Activated gamma-delta T cell (primary cell): ENCODE measurements around the gene UROC1.

Experiments used
- DNase-seq: peaks from one replicate; lab custom pipeline; 2025; lab: John Stamatoyannopoulos, UW

The UROC1 gene

DNA sequence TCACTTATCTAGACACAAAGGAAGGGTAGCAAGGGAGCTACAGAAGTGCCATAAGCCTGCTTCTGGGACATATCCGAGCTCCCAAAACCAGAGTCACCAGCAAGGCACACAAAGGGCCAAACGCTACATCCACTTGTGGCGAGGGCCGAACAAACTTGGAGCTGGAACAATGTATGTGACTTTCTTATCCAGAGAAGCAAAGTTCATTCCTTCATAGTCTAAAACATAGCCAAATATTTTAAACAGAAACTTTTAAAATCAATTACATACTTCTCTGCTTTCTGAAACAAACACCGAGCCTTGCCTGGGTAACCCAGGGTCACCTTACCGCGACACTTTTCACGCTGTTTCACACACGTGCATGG is 57.8 kb downstream of the UROC1 start:
- no peak for DNase-seq

DNA sequence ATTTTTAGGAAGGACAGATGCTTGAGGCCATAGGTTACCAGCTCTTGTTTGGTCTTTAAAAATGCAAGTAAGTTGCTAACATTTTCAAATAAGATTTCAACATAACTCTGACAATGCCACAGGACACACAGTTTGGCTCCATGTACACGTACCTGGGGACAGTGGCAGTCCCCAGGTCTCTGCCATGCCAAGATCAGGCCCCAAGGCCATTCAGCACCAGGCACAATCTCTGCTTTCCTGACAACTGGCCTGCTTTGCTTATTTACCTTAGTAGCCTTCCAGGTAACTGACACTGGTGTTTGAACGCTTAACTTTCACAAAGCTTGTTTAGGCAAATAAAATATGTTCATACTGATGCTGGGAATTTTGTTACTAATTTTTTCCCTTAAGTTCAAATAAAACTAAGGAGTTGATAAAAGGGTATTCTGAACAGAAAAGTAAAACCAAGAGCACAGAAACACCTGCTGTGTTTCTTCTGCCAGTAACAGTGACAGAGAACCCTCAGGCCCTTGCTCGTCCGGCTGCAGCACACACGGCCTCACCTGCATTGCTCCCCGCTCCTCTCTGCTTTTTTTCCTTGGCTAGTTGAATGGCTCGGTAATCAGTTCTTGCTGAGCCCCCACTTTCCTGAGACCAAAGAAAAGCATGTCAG is 58.3 kb downstream of the UROC1 start:
- no peak for DNase-seq

DNA sequence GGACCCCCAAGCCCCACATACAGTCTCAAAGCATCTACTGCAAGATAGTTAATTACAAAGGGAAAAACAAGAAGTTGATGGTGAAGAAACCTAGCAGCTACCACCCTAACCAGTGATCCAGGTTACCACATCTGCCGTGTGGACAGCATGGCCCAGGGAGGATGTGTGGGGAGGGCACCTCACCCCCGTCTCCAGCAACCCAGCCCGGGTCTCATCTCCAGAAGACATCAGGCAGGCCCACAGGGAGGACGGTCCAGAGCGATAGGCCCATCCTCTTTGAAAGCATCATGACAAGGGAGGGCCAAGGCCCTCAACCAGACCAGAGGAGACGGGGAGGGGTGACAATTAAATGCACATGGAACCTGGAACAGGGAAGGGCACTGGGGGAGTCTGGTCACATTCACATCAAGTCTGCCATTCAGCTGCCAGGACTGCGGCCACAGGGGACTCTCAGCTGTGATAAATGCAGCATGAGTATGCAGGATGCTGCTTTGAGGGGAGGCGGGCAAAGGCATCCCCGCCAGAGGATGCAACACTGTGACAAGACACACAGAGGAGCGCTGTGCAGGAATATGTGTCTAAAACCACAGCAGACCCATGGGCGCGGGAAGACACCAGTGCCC is 60.7 kb downstream of the UROC1 start:
- DNase-seq = no peak

DNA sequence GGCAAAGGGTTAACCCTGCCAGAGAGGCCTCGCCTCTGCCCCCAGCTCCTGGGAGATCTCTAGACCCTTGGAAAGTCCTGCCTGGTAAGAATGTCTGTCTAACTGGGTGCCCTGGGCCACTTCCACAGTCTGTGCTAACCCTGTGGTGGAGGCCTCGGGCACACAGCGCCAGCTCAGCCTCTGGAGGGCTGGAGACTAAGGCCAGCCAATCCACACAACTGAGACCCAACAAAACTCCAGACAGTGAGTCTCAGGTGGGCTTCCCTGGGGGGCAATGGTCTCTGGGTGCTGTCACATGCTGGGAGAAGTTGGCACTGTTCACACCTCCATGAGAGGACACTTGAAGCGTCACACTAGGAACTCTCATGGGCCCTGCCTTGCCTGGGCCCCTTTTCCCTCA is 61.4 kb downstream of the UROC1 start:
- DNase-seq = no peak

DNA sequence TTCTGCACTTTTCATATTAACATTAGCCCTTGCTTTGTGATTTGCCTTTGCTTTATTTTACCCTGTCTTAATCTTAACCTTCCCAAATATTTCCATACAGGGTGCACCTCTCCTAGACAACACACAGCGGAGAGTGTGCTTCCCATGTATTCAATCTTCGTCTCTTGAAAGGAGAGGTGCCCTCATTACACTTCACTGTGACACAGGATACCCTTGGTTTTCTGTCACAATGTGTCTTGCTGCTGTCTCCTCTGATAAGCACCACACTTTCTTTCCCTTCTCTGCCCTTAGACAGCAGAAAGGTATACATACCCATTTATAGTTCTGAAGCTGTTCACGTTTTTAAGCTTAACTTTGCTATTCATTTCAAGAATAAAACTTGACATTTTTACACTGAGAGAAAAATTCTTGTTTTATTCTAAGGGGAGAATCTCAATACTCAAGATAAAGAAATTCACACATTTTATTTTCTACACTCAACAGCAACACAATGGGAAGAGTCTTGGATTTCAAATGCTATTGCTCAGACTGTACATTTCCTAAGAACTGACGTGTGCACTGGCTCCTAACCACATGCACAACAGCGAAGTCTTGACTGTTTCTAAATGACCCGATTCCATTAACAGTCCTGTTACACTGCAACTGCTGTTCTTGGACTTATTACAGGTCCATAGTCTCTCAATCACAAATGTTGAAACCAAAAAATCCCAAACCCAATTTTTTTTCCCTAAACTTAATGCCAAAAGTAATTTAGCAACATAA is 63.0 kb downstream of the UROC1 start:
- DNase-seq = no peak

DNA sequence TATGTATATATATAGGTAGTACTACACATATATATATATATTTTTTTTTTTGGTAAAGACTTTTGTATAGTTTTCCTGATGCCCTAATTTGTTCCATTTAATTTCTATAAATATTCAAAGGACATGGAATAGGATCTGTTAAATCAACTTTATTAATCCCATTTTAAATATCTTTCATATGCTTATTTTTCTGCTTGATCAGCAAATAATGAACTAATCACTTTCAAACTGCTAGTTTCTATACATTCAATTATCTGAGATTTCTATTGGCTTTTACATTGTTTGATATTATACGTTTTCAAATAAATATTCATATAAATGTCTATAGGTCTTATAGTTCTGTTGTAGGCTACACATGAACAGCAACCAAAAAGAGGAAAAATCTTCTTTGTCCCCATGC is 63.5 kb downstream of the UROC1 start:
- DNase-seq = no peak

DNA sequence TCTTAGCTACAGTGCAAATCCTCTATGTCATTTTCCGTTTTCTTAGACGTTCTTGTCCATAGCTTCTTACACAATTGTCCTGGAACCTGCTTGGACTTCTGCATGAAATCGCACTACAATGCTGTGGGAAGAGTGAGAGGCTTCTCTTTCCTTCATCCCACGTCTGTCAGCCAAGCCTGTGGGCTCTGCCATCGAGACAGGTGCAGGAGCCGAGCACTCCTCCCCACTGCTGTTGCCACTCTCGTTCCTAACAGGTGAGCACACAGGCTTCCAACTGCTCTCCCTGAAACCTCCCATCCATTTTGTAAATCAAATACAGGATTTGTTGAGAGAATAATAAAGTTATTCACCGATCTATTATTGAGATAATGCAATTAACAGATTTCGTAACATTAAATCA is 65.4 kb downstream of the UROC1 start:
- DNase-seq = no peak

DNA sequence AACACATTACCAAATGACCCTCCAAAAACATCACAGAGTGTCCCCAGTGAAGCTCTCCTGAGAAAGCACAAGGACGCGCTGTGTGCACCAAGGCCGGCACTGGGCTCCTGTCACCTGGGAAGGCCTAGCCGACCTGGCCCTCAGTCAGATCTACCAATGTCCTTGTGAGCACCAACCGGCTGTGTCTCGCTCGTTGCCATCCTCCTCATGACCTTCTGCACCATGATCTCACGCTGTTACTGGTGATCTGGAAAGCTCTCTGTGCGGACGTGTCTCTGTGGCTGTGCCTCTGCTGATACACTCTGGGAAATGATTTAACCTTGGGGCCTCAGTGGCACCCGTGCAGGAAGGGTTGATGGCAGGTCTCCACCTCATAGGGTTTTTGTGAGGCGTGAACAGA is 66.1 kb downstream of the UROC1 start:
- DNase-seq = no peak

DNA sequence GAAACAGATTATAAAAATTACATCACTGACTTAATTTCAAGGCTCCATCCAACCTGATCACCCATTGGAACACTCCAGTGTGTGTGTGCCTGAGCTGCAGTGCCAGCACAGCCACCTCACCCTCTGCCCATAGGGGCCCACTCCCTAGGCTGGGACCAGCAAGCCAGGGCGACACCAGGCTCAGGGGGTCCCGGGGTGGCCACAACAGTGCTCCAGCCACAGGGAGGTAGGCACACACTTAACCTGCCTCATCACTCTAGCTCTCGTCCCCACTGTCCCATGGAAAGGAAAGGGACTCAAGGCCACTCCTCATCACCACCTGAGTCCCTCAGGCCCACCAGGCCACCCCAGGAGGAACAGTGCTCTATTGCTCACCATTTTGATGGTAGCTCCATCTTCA is 66.8 kb downstream of the UROC1 start:
- no peak for DNase-seq

DNA sequence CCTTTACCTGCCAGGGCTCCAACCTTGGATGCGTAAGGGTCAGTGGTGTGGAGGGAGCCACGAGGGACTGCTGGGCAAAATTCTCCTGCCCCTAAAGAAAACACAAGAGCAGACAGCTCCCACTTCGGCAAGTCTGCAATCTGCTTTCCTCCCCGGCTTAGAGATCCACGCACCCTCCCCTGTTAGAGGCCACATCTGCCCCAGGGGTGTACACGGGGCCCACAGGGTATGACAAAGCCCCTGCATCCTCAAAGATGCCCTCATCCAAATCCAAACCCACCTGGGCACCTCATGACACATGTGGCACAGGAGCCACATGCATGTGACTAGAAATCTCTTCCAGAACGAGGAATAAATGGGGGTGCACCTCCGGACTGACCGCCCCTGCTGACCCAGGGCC is 67.4 kb downstream of the UROC1 start:
- DNase-seq = no peak

DNA sequence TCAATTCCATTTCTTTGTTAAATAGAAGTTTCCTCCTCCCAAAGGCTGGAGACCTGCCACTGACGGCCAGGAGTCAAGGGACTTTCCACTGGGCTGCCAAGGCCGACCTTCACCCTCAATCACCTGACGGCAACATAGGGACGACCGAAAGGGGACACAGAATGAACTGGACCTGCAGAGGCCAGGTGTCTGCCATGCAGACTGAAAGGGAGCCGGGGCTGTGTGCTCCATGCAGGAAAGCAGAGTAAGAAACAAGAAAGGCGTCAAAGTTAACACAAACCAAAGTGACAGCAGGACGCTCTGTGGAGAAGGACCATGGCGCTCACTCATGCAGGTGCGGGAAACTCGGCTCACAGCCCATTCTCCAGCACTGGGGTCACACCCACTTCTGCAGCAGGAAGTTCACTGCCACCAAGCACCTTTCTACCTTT is 67.9 kb downstream of the UROC1 start:
- DNase-seq = no peak

DNA sequence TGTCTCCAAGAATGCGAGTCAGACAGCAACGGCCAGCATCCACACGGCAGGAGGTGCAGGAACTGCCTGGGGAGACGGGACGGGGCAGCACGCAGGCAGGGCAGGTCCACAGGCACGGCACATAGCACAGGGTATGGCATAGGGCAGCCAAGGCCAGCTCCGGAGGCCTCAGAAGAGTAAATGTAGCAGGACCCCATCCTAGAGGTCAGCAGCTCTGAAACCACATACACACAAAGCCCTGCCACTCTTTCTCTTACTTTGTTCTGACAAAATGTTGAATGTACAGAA is 68.7 kb downstream of the UROC1 start:
- no peak for DNase-seq

DNA sequence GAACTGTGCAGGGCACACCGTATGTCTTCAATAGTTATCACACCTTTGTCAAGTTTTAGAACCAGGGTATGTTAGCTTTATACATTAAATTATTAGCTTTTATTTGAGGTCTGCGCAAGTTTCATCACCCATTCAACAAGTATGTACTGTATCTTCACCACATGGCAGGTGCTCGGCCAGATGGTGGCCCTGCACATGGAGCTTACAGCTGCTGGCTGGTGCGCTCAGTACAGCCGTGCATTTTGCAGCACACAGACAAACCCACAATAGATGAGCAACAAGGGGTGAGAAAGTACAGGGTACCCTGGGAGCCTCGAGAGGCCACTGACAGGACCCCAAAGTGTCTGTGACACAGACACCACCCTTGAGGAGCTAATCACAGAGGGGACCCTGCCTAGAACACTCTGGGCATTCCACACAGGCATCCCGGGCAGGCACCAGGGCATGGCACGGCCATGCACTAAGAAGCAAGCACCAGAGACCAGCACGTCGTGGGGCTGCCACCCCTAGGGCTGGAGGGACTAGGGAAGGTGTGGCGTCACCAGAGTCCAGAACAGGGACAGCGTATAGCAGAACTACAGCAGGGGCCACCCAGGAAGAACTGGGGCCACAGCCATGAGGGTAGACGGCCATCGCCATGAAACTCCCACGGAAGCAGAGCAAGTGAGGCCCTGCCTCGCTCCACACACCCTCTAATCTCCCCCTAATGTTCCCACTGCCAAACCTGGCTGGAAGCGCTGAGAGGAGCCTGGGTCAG is 69.3 kb downstream of the UROC1 start:
- DNase-seq = no peak

DNA sequence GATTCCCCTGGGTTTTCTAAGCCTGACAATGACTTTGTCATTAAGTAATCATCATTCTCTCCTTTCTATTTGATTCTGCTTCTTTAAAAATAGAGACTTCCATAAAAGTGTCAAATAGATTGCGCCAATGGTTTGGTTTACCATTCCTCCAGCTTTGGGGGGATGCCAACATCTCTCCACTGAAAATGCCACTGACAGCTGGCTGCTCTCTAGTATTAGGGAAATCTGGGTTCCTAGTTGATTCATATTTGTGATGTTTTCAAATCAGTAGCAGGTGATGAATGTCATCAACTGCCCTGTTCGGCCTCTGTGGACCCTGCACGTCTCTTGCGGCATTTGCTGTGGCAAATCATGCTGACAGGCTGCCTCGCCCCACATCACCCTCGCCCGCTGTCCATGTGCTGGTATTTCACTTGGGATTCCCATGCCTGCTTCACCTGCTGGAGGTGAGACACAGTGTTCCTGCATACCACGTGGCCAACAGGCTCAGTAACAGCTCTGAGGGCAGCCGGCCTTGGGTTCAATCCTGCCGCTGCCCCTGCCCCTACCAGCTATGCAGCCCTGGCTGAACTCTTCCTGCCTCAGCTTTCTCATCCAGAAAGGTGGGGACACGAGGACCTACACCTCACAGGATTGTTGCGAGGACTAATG is 70.0 kb downstream of the UROC1 start:
- no peak for DNase-seq

DNA sequence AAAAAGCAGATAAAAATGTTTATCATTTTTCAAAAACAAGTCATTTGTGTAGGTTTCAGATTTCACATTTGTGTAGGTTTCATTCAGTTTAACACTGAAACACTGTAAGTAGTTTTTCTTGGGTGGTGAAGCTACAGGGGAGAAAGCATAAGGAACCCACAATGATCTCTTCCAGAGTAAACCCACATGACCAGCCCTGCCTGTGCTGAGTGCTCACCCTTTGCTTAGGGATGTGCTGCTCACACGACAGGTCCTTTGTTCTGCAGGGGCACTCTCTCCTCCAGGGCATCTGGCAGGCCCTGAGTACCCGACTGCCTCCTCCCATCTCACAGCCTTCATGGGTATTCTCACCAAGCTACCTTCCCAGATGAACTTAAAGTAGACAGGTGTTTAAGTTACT is 70.8 kb downstream of the UROC1 start:
- no peak for DNase-seq

DNA sequence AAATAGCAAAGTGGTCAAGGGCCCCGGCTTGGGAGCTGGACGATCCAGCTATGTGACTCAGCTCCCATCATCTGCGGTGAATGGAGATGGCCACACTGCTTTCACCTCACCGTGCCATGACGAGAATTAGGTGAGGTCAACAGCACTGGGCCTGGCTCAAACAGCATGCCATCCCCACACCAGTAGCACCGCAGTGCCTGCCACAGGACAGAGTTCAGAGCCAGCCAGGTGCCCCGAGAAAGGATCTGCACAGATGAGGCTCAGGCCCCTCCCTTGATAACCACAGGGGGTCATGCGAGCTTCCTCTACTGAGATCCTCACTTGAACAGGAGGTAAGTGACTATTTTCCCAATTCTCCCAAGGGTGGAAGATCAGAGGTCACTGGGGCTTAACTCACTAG is 71.3 kb downstream of the UROC1 start:
- no peak for DNase-seq

DNA sequence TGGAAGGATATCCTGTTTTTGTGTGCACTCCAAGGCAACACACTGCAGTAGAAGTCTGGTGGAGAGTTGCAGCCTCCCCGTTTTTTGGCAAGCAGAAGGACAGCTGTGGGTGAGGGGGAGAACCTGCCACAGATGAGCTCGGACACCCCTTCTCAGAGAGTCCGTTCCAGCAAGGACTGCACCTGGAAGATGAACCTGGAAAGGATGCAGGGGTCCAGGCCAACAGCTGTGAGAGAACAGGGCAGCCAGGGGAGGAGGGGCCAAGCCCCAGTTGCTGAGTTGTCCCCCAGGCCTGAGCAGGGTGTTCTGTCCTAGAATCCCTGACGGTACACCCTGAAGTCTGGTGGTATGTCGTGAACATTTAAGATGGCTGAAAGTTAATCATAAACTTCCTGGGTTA is 72.1 kb downstream of the UROC1 start:
- no peak for DNase-seq

DNA sequence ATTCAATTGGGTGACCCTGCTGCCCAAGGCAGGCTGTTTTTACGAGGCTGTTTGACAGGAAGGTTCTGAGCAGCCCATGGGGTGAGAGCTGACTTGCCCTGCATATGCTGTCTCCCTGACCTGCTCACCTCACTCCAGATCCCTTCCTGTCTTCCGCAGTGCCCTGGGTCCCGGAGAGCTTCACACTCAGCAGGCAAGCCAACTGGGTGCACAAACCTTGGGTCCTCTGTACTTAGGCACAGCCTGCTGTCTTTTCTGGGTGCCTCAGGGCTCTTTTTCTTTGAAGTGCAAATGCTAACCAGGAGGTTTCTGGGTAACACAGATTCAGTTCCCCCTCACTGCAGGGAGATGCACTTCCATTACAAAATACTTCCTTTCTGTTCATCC is 74.7 kb downstream of the UROC1 start:
- no peak for DNase-seq

DNA sequence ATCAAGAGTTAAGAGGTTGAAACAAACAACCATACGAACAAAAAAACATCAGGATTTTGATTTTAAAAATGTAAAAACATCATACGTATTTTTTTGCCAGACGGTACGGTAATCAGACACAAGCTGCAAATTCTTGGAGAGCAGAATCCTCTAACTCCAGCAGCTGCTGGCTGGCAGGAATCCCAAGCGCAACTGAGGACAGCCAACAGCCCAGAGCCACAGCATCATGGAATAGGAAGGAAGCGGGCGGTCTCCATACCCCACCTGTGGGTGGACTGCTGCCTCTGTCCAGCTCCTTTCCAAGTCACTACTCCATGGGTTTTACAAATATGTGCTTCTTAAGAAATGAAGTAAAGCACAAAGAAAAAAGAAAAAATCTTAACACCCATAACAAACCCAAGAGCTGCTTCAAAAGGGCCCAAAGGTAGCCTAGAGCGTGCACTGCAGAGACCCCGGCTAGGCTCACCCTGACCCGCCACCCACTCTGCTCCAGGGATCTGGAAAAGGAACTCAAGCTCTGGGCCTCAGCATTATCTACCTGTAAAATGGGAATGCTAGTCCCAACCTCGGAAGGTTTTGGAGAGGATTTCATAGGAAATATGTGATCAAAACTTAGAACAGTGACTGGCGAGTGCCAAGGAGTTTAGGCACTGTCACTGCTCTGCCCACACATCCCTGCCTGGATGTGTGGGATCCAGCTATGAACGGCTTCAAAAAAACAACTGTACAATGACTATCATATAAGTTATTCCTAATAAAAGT is 75.3 kb downstream of the UROC1 start:
- no peak for DNase-seq

DNA sequence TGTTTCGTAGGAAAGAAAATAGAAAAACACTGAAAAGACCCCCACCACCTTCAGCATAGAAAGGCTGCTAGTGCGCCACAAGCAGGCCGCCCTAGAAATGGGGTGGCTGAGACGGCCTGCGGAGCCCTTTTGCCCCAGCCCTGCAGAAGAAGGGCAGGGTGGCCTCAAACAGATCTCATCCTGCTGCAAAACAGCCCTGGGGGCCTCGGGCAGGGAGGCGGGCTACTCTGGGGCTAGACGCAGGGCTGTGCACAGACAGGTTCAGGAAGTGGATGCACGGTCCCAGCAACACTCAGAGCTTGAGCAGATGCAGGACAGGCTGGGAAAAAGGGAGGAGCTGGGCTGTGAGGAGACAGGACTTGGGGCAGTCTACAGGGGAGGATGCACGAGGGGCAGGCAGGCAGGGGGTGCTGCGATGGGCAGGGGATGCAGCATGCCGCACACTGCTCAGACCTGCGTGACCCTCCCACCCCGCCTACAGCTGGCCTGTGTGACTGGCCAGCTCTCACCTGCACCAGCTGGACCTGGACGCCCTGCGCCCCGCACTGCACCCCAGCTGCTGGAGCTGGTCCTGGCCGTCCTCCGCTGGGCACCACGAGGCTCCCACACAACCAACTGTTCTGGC is 76.2 kb downstream of the UROC1 start:
- DNase-seq = no peak

DNA sequence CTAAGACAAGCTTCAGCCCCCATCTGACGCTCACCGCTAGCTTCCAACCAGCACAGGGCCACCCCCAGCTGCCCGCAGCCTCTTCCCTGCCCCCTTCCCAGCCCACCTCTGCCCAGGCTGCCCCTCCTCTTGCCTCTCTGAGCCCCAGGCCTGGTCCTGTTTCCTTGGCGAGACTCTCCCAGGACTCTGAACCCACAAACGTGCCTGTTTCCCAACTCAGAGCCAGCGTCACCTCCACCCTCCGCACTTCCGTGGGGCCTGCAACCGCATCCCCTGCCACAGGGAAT is 76.9 kb downstream of the UROC1 start:
- DNase-seq = no peak
